Measurements from ENCODE around the gene TOP2B.

GRCh38 chr3:25566358-25566920 is 98.3 kb downstream of the TOP2B start:
- no peak for TF ChIP-seq CTCF (IDR thresholded peaks at IDR 0.05)
- TF ChIP-seq REST (IDR thresholded peaks at IDR 0.05; ENCODE audit: insufficient read depth in 1 of 2, low read depth in 2 of 2, low read length in 1 of 2) = no peak
- TF ChIP-seq TCF7L2 (IDR thresholded peaks at IDR 0.05; ENCODE audit: low read depth, low read length) = no peak
- no peak for TF ChIP-seq POLR2AphosphoS5 (IDR thresholded peaks at IDR 0.05; ENCODE audit: low read depth, low read length)
- no peak for TF ChIP-seq SIN3A (IDR thresholded peaks at IDR 0.05; ENCODE audit: borderline replicate concordance, insufficient read depth, low read depth, low read length)

Measured in Panc1 (cell line).